Activated naive CD8-positive, alpha-beta T cell (primary cell): ENCODE measurements around the gene SLIT3.

Experiments used
- H3K27ac Mint-ChIP-seq: one replicate; pipeline ENCODE4 v1.8.0; 2021; ENCODE audit warnings: mixed read lengths
- H3K27me3 Mint-ChIP-seq: one replicate; pipeline ENCODE4 v1.8.0; 2021; ENCODE audit warnings: mixed read lengths
- H3K36me3 Mint-ChIP-seq: one replicate; pipeline ENCODE4 v1.8.0; 2021; ENCODE audit warnings: mixed read lengths
- H3K4me1 Mint-ChIP-seq: one replicate; pipeline ENCODE4 v1.8.0; 2021; ENCODE audit warnings: low read depth, mixed read lengths
- H3K4me3 Mint-ChIP-seq: one replicate; pipeline ENCODE4 v1.8.0; 2021; ENCODE audit warnings: mild to moderate bottlenecking, mixed read lengths
- H3K9me3 Mint-ChIP-seq: one replicate; pipeline ENCODE4 v1.8.0; 2021; ENCODE audit warnings: low read depth, mixed read lengths

The SLIT3 gene

DNA sequence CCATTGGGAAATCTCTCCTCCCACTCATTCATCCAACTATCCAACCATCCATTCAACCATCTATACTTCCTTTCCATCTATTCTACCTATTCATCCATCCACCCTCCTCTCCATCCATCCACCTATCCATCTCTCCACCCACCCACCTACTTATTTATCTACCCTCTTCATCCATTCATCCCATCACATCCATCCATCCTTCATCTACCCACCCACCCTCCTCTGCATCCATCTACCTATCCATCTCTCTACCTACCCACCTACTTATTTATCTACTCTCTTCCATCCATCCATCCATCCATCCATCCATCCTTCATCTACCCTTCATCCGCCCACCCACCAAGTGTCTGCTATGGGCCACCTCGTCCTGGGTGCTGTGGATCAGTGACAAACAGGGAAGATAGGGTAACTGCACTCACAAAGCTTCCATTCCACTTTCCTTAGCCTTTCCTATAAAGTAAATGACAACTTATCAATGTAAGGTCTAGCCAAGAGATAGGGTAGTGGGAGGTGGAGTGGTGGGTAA, 625.0 kb downstream of the SLIT3 start:
- H3K27ac Mint-ChIP-seq: no peak overlapping the region
- H3K4me1 Mint-ChIP-seq: no peaks in the 10 kb centered on the region
- H3K36me3 Mint-ChIP-seq: no peaks in the 10 kb centered on the region

DNA sequence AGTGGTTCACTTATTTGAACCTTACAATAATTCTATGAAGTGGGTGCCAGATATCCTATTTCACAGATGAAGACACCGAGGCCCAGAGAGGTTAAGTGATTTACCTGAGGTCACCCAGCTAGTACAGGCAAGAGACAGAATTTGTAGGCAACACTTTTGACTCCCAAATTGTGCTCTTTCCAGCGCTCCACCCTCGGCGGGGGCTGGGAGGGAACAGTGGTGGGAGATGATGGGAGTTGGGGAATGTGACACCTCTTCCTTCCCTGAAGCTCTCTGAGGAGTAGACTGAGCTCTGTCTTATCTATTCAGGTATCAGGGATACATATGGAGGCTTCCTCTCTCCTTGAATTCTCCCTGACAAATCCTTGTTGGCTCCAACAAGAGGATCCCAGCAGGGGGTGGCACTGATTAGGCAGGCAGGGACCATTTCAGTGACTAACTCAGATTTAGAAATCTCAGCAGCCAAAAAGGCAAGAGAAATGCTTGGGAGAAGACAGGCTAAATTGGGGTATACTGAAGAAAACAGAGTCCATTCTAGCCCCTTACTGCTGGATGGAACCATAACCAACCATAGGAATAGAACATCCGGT, 626.0 kb downstream of the SLIT3 start:
- H3K4me1 Mint-ChIP-seq: no peaks in the 10 kb centered on the region
- H3K27me3 Mint-ChIP-seq: no peaks in the 10 kb centered on the region
- no peak overlapping the region for H3K4me3 Mint-ChIP-seq
- no peaks in the 10 kb centered on the region for H3K36me3 Mint-ChIP-seq
- H3K9me3 Mint-ChIP-seq: no peaks in the 10 kb centered on the region
- no peak overlapping the region for H3K27ac Mint-ChIP-seq

More for the DNA sequence above, 625.0 kb downstream of the SLIT3 start:
- no peak overlapping the region for H3K4me3 Mint-ChIP-seq
- no peaks in the 10 kb centered on the region for H3K9me3 Mint-ChIP-seq
- H3K27me3 Mint-ChIP-seq: no peaks in the 10 kb centered on the region

DNA sequence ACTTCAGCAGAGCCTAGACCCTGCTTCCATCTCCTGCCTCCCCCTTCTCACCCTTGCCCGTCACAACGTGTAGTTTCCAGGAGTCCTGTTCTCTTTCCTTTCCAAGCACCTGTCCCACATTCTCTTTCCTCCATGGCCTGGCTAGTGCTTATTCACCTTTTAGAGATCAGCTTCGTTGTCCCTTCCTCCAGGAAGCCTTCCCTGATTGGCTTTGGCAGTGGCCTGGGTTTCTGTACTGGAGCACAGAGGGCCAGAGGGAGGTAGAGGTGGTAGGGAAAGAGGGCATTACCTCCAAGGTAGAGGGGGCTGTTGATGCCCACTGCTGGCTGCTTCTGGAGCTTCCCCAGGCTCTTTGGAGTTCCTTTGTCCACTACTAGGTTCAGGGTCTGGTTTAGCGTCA, 628.1 kb downstream of the SLIT3 start:
- no peaks in the 10 kb centered on the region for H3K27me3 Mint-ChIP-seq
- no peaks in the 10 kb centered on the region for H3K36me3 Mint-ChIP-seq
- no peaks in the 10 kb centered on the region for H3K4me1 Mint-ChIP-seq
- no peak overlapping the region for H3K4me3 Mint-ChIP-seq
- no peaks in the 10 kb centered on the region for H3K9me3 Mint-ChIP-seq
- H3K27ac Mint-ChIP-seq: no peak overlapping the region

- Mint-ChIP-seq H3K9me3 (no peaks in the 10 kb centered on the region), H3K4me1 (no peaks in the 10 kb centered on the region), H3K27me3 (no peaks in the 10 kb centered on the region), H3K36me3 (no peaks in the 10 kb centered on the region), H3K4me3 (no peak overlapping the region), H3K27ac (no peak overlapping the region)
Measured at GRCh38 chr5:168672016-168672415, 628.9 kb downstream of the SLIT3 start.

DNA sequence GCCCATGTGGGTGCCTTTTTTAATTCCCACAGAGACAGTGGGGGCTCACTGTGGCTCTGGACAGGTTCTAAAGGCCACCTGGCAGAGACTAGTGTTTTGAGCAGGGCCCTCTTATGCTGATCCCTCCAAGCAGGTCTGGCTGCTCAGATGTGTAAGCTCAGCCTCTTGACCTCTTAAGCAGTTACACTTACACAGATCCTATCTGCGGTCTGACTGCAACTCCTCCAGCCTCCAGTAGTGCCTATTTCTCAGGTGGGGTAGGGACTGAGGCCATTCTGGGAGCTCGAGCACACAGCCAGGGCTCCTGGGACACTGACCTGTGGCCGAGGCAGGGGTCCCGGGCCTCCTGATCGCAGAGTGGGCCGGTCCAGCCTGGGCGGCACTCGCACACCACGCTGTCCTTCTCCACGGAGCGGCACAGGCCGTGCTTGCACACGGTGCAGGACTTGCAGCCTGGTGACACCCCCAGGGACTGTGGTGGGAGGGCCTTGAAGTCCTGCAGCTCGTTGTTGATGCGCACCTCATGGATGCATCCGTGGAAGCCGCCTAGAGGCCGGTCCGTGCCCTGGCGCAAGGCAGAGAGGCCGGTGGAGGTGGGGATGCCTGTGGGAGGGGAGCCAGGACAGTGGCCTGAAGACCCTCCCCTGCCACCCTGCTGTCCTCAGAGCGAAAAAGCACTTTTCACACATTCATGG, 629.9 kb downstream of the SLIT3 start:
- H3K9me3 Mint-ChIP-seq: no peaks in the 10 kb centered on the region
- H3K4me3 Mint-ChIP-seq: no peak overlapping the region
- no peaks in the 10 kb centered on the region for H3K36me3 Mint-ChIP-seq
- no peaks in the 10 kb centered on the region for H3K4me1 Mint-ChIP-seq
- no peak overlapping the region for H3K27ac Mint-ChIP-seq
- no peaks in the 10 kb centered on the region for H3K27me3 Mint-ChIP-seq

GRCh38 chr5:168669668-168670378, 631.1 kb downstream of the SLIT3 start:
- no peaks in the 10 kb centered on the region for H3K36me3 Mint-ChIP-seq
- H3K4me3 Mint-ChIP-seq: no peak overlapping the region
- no peak overlapping the region for H3K27ac Mint-ChIP-seq
- no peaks in the 10 kb centered on the region for H3K27me3 Mint-ChIP-seq
- no peaks in the 10 kb centered on the region for H3K9me3 Mint-ChIP-seq
- no peaks in the 10 kb centered on the region for H3K4me1 Mint-ChIP-seq

GRCh38 chr5:168669156-168669555, 631.8 kb downstream of the SLIT3 start:
- Mint-ChIP-seq H3K9me3 (no peaks in the 10 kb centered on the region), H3K27ac (no peak overlapping the region), H3K36me3 (no peaks in the 10 kb centered on the region), H3K27me3 (no peaks in the 10 kb centered on the region), H3K4me3 (no peak overlapping the region), H3K4me1 (no peaks in the 10 kb centered on the region)

- no peaks in the 10 kb centered on the region for H3K4me1 Mint-ChIP-seq
- H3K36me3 Mint-ChIP-seq: no peaks in the 10 kb centered on the region
- H3K27me3 Mint-ChIP-seq: no peaks in the 10 kb centered on the region
- H3K4me3 Mint-ChIP-seq: no peak overlapping the region
- no peaks in the 10 kb centered on the region for H3K9me3 Mint-ChIP-seq
- H3K27ac Mint-ChIP-seq: no peak overlapping the region
Measured at GRCh38 chr5:168668078-168668477, 632.9 kb downstream of the SLIT3 start.

DNA sequence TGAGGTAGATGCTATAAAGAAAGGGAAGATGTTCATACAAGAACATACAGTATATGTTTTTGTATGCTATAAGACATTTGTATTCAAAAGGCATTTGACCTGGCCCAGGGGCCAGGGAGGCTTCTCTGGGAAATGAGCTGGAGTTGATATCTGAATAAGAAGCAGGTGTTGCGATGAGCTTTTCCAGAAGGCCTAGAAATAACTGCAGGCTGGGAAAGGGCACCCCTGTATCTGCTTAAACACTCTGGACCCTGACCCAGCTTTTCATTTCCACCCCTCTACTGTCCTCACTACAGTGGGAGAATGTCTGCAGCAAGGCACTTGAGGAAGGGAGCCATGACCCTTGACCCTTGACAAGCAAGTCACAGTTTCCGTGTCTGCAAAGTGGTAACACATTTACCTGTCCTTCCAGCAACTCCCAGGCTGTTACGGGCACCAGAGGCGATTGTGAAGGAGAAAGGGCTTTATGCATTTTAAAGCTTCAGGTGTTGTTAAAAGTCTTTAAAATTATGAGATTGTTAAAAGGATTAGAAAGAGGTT, 633.6 kb downstream of the SLIT3 start:
- Mint-ChIP-seq H3K9me3 (no peaks in the 10 kb centered on the region), H3K4me3 (no peak overlapping the region), H3K27me3 (no peaks in the 10 kb centered on the region), H3K27ac (no peak overlapping the region), H3K36me3 (no peaks in the 10 kb centered on the region), H3K4me1 (no peaks in the 10 kb centered on the region)

DNA sequence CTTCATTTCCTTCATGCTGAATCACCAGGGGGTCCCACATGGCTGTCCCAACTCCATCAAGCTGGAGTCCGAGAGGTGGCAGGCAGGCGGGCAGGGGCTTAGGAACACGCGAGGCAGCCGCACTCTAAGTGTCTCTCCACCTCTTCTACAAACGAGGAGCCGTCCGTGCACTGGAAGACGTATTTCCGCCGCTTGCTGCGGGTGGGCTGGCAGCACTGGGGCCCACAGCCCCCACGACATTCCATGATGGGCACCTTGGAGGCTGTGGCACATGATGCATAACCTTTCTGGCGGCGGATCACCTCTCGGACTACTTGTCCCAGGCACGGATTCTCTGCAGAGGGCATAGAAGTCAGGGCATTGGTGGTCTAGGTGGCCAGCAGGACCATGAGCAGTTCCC, 634.6 kb downstream of the SLIT3 start:
- H3K4me3 Mint-ChIP-seq: no peak overlapping the region
- H3K4me1 Mint-ChIP-seq: no peaks in the 10 kb centered on the region
- H3K36me3 Mint-ChIP-seq: no peaks in the 10 kb centered on the region
- no peak overlapping the region for H3K27ac Mint-ChIP-seq
- no peaks in the 10 kb centered on the region for H3K9me3 Mint-ChIP-seq
- no peaks in the 10 kb centered on the region for H3K27me3 Mint-ChIP-seq

DNA sequence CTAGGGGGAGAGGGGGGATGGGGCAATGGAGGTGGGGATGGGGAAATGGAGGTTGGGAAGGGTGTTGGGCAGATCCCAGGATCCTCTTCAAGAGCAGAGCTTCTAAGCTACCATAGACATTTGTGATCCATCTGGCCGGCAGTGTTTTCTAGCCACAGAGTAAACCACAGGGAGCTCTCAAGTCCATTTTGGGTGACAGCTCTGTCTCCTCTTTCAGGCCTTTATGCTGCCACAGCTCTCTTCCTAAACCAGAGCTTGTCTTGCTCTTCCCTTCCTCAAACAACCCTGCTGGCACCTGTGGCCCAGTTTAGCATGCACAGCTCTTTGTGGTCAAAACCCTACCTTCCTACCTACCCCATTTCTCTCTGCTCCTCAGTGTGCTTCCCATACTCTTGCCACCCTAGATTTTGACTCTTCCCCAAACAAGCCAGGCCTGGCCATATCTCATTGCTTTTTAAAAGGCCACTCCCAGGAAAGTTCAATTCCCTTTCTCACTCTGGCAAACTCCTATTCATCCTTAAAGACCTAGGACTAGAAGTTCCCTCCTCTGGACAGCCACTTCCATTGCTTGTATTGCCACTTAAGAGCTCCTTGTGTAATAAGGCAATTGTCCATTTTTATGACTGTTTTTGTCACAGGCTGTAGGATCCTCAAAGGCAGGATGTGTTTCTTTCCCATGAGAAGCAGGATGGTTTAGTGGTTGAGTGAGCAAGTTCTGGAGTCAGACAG, 637.5 kb downstream of the SLIT3 start:
- Mint-ChIP-seq H3K27me3 (peaks cover 2% of the 10 kb centered on the region), H3K9me3 (no peaks in the 10 kb centered on the region), H3K4me3 (no peak overlapping the region), H3K4me1 (no peaks in the 10 kb centered on the region), H3K36me3 (no peaks in the 10 kb centered on the region), H3K27ac (no peak overlapping the region)

GRCh38 chr5:168661593-168662485, 639.1 kb downstream of the SLIT3 start:
- H3K27me3 Mint-ChIP-seq: peaks cover 2% of the 10 kb centered on the region
- H3K36me3 Mint-ChIP-seq: no peaks in the 10 kb centered on the region
- no peak overlapping the region for H3K27ac Mint-ChIP-seq
- no peaks in the 10 kb centered on the region for H3K9me3 Mint-ChIP-seq
- H3K4me1 Mint-ChIP-seq: no peaks in the 10 kb centered on the region
- H3K4me3 Mint-ChIP-seq: no peak overlapping the region

GRCh38 chr5:168660691-168661090, 640.2 kb downstream of the SLIT3 start:
- H3K4me1 Mint-ChIP-seq: no peaks in the 10 kb centered on the region
- H3K27ac Mint-ChIP-seq: no peak overlapping the region
- no peak overlapping the region for H3K4me3 Mint-ChIP-seq
- no peaks in the 10 kb centered on the region for H3K9me3 Mint-ChIP-seq
- H3K36me3 Mint-ChIP-seq: no peaks in the 10 kb centered on the region
- H3K27me3 Mint-ChIP-seq: peaks cover 2% of the 10 kb centered on the region

GRCh38 chr5:168659286-168659847, 641.6 kb downstream of the SLIT3 start:
- Mint-ChIP-seq H3K4me1 (no peaks in the 10 kb centered on the region), H3K27ac (no peak overlapping the region), H3K27me3 (peaks cover 2% of the 10 kb centered on the region), H3K9me3 (no peaks in the 10 kb centered on the region), H3K36me3 (no peaks in the 10 kb centered on the region), H3K4me3 (no peak overlapping the region)
